ENCODE measurements around the gene COA5.
A peak's percentile ranks its signal among the peaks of the same experiment; 100 is the strongest.
"Not testable (repeated sequence)": the region's sequence is repeated elsewhere in the genome, so short reads cannot be mapped to it uniquely, and the experiment has no call there.

The COA5 gene

DNA sequence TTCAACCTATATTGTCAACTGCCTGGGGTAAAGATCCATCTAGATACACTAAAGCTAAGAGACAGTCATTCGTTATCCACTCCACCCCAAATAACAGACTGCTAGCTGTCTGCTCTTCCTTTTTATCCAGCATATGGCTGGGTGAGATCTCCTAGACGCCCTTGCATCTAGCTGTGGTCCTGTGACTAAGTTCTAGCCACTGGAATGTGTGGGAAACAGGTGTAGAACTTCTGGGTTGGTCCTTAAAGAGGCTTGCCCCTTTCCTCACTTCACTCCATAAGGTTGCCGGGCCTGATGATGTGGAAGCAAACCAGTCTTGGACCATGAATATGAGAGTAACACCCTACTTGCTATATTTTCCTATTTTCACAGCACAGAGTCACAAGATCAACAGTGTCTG, 3.2 kb downstream of the COA5 start:
- Histone ChIP-seq H3K4me3 (ENCODE audit: insufficient read length, low read depth) (no peak overlapping the region), H3K4me1 (ENCODE audit: insufficient read depth, insufficient read length) (peaks cover 4% of the 10 kb centered on the region)

DNA sequence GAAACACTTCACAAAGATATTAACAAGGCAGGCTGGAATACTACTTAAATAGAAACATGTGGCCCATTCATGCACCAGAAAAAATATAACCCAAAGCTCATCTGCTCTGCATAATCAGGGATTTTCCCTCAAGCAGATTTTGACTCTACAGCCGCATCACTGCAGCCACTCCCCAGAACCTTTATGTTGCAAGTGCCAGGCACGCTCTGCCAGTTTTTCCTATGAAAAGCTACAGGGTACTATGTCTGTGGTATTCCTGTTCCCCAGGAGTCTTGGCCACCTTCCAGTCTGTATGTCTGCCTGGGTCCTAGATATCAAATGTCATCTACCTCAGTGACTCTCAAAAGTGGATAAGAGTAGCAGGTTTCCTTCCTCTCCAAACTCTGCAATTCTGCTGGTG, 3.8 kb downstream of the COA5 start:
- H3K9me3 ChIP-seq (ENCODE audit: insufficient read depth, low read length): no peaks in the 10 kb centered on the region
- DNase-seq (ENCODE audit: low read depth, low spot score): no peak
- no peak for TF ChIP-seq ZNF274 (IDR thresholded peaks at IDR 0.05; ENCODE audit: low read depth, low read length)
- no peak for TF ChIP-seq YY1 (IDR thresholded peaks at IDR 0.05; ENCODE audit: insufficient read depth, insufficient read length)
- TF ChIP-seq SUZ12 (IDR thresholded peaks at IDR 0.05; ENCODE audit: extremely low read depth, insufficient read depth, insufficient read length): no peak
- H3K27me3 ChIP-seq (ENCODE audit: insufficient read depth, insufficient read length): no peaks in the 10 kb centered on the region
- peaks cover 56% of the 10 kb centered on the region for H3K36me3 ChIP-seq (ENCODE audit: insufficient read depth, insufficient read length, low read length)
- no peak overlapping the region for H3K4me3 ChIP-seq (ENCODE audit: insufficient read length, low read depth)
- H3K9ac ChIP-seq (ENCODE audit: insufficient read length, low read depth): no peak overlapping the region
- H3K4me1 ChIP-seq (ENCODE audit: insufficient read depth, insufficient read length): peaks cover 2% of the 10 kb centered on the region

More for the DNA sequence above, 3.2 kb downstream of the COA5 start:
- Histone ChIP-seq H3K27me3 (ENCODE audit: insufficient read depth, insufficient read length) (no peaks in the 10 kb centered on the region), H3K36me3 (ENCODE audit: insufficient read depth, insufficient read length, low read length) (peaks cover 52% of the 10 kb centered on the region), H3K9ac (ENCODE audit: insufficient read length, low read depth) (no peak overlapping the region), H3K9me3 (ENCODE audit: insufficient read depth, low read length) (no peaks in the 10 kb centered on the region)
- no peak for DNase-seq (ENCODE audit: low read depth, low spot score)
- TF ChIP-seq YY1 (IDR thresholded peaks at IDR 0.05; ENCODE audit: insufficient read depth, insufficient read length): no peak
- TF ChIP-seq SUZ12 (IDR thresholded peaks at IDR 0.05; ENCODE audit: extremely low read depth, insufficient read depth, insufficient read length): no peak
- no peak for TF ChIP-seq ZNF274 (IDR thresholded peaks at IDR 0.05; ENCODE audit: low read depth, low read length)

DNA sequence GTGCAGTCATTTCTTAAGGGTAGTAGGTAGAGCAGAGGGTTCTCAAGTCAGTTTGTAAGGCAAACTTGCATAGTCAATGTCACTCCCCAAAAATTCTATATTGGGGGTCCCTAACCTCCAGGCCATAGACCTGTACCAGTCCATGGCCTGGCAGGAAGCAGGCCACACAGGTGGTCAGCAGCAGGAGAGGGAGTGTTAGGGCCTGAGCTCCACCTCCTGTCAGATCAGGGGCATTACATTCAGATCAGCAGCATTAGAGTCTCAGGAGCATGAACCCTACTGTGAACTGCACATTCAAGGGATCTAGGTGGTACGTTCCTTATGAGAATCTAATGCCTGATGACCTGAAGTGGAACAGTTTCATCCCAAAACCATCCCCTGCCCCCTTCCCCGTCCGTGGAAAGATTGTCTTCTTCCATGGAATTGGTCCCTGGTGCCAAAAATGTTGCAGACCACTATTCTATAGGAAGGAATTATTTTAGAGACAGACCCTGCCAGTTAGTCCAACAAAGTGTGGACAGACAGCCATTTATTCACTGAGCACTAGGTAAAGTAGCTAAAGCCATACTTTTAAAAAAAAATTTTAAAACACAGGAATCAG, 6.7 kb downstream of the COA5 start:
- Histone ChIP-seq H3K4me1 (ENCODE audit: insufficient read depth, insufficient read length) (no peaks in the 10 kb centered on the region), H3K36me3 (ENCODE audit: insufficient read depth, insufficient read length, low read length) (peaks cover 75% of the 10 kb centered on the region), H3K4me3 (ENCODE audit: insufficient read length, low read depth) (no peak overlapping the region), H3K27me3 (ENCODE audit: insufficient read depth, insufficient read length) (no peaks in the 10 kb centered on the region), H3K9ac (ENCODE audit: insufficient read length, low read depth) (no peak overlapping the region), H3K9me3 (ENCODE audit: insufficient read depth, low read length) (no peaks in the 10 kb centered on the region)
- TF ChIP-seq ZNF274 (IDR thresholded peaks at IDR 0.05; ENCODE audit: low read depth, low read length) (no peak), YY1 (IDR thresholded peaks at IDR 0.05; ENCODE audit: insufficient read depth, insufficient read length) (no peak), SUZ12 (IDR thresholded peaks at IDR 0.05; ENCODE audit: extremely low read depth, insufficient read depth, insufficient read length) (no peak)
- DNase-seq (ENCODE audit: low read depth, low spot score): peak; percentile 35

DNA sequence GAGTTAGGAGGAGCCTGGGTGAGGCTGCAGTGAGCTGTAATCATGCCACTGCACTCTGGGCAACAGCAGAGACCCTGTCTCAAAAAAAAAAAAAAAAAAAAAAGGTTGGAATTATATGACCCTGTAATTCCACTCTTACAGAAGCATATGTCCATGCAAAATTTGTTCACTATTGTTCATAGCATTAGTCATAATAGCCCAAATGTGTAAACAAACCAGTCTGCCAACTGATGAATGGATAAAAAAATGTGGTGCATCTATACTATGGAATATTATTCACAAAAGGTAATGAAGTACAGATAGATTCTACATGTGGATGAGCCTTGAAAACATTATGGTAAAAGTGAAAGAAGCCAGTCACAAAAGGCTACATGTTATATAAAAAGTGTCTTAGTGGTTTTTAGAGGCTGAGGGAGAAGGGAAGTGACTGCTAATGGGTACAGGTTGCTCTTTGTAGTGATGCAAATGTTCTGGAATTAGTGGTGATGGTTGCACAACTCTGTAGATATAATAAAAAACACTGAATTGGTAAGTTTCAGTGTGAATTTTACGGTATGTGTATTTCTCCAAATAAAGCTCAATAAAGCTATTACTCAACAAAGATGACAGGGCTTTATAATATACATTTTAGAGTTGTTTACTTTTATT, 9.4 kb downstream of the COA5 start:
- Histone ChIP-seq H3K36me3 (ENCODE audit: insufficient read depth, insufficient read length, low read length) (peaks cover 63% of the 10 kb centered on the region), H3K27me3 (ENCODE audit: insufficient read depth, insufficient read length) (no peaks in the 10 kb centered on the region), H3K4me3 (ENCODE audit: insufficient read length, low read depth) (no peak overlapping the region), H3K4me1 (ENCODE audit: insufficient read depth, insufficient read length) (no peaks in the 10 kb centered on the region), H3K9ac (ENCODE audit: insufficient read length, low read depth) (no peak overlapping the region), H3K9me3 (ENCODE audit: insufficient read depth, low read length) (0 out of 2 replicates have a peak, but pooled peaks cover 4% of the 10 kb centered on the region)
- no peak for TF ChIP-seq YY1 (IDR thresholded peaks at IDR 0.05; ENCODE audit: insufficient read depth, insufficient read length)
- no peak for TF ChIP-seq ZNF274 (IDR thresholded peaks at IDR 0.05; ENCODE audit: low read depth, low read length)
- no peak for TF ChIP-seq SUZ12 (IDR thresholded peaks at IDR 0.05; ENCODE audit: extremely low read depth, insufficient read depth, insufficient read length)
- DNase-seq (ENCODE audit: low read depth, low spot score): no peak

DNA sequence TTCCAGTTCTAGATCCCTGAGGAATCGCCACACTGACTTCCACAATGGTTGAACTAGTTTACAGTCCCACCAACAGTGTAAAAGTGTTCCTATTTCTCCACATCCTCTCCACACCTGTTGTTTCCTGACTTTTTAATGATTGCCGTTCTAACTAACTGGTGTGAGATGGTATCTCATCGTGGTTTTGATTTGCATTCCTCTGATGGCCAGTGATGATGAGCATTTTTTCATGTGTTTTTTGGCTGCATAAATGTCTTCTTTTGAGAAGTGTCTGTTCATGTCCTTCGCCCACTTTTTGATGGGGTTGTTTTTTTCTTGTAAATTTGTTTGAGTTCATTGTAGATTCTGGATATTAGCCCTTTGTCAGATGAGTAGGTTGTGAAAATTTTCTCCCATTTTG, 13.6 kb downstream of the COA5 start:
- H3K27me3 ChIP-seq (ENCODE audit: insufficient read depth, insufficient read length); H3K9ac ChIP-seq (ENCODE audit: insufficient read length, low read depth); H3K4me1 ChIP-seq (ENCODE audit: insufficient read depth, insufficient read length); H3K4me3 ChIP-seq (ENCODE audit: insufficient read length, low read depth); H3K9me3 ChIP-seq (ENCODE audit: insufficient read depth, low read length); DNase-seq (ENCODE audit: low read depth, low spot score): not testable (repeated sequence)
- peaks cover 38% of the 10 kb centered on the region for H3K36me3 ChIP-seq (ENCODE audit: insufficient read depth, insufficient read length, low read length)

DNA sequence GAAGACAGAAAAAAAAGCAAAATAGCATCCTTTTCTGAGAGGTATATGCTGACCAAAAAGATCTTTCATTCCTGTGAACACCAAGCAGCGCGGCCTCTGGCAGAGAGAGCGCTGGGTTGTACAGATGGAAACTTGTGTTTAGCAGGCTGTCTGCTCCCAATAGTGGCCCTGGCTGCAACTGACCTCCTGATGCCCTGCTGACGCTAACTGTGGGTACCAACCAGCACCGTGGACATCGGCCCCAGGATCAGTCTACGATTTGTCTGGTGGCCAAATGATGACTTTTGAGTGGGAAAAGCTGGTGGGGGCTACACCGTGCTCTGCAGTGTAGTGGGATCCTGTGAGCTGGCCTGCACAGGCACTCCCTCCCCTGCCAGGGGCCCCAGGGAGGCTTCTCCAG, 15.7 kb downstream of the COA5 start:
- no peak overlapping the region for H3K9ac ChIP-seq (ENCODE audit: insufficient read length, low read depth)
- H3K27me3 ChIP-seq (ENCODE audit: insufficient read depth, insufficient read length): no peaks in the 10 kb centered on the region
- TF ChIP-seq ZNF274 (IDR thresholded peaks at IDR 0.05; ENCODE audit: low read depth, low read length): no peak
- no peak for TF ChIP-seq SUZ12 (IDR thresholded peaks at IDR 0.05; ENCODE audit: extremely low read depth, insufficient read depth, insufficient read length)
- no peak for TF ChIP-seq YY1 (IDR thresholded peaks at IDR 0.05; ENCODE audit: insufficient read depth, insufficient read length)
- 0 out of 2 replicates have a peak, but pooled peaks cover 7% of the 10 kb centered on the region for H3K9me3 ChIP-seq (ENCODE audit: insufficient read depth, low read length)
- no peak overlapping the region for H3K4me3 ChIP-seq (ENCODE audit: insufficient read length, low read depth)
- peaks cover 18% of the 10 kb centered on the region for H3K36me3 ChIP-seq (ENCODE audit: insufficient read depth, insufficient read length, low read length)
- DNase-seq (ENCODE audit: low read depth, low spot score): no peak
- H3K4me1 ChIP-seq (ENCODE audit: insufficient read depth, insufficient read length): no peaks in the 10 kb centered on the region

DNA sequence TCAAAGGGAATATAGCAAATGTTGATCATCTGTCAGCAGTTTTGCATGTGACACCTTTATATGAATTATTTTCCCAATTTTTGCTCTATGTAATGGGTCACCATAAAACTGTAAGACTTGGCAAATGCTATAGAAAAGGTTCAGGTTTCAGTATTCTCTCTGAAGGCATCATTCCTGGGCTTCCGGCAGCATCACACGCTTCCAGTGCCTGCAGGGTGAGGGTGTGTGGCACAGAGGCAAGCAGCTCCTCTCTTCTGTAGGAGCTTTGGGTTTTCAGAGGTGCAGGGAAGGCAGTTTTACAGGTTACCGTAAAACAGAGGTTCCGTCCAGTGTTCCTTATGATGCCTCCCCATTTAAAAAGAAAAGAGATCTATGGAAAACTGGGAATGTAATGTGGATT, 18.8 kb downstream of the COA5 start:
- Histone ChIP-seq H3K9me3 (ENCODE audit: insufficient read depth, low read length) (0 out of 2 replicates have a peak, but pooled peaks cover 7% of the 10 kb centered on the region), H3K4me1 (ENCODE audit: insufficient read depth, insufficient read length) (no peaks in the 10 kb centered on the region), H3K27me3 (ENCODE audit: insufficient read depth, insufficient read length) (no peaks in the 10 kb centered on the region), H3K4me3 (ENCODE audit: insufficient read length, low read depth) (no peak overlapping the region), H3K36me3 (ENCODE audit: insufficient read depth, insufficient read length, low read length) (peaks cover 19% of the 10 kb centered on the region), H3K9ac (ENCODE audit: insufficient read length, low read depth) (no peak overlapping the region)
- TF ChIP-seq ZNF274 (IDR thresholded peaks at IDR 0.05; ENCODE audit: low read depth, low read length) (no peak), SUZ12 (IDR thresholded peaks at IDR 0.05; ENCODE audit: extremely low read depth, insufficient read depth, insufficient read length) (no peak), YY1 (IDR thresholded peaks at IDR 0.05; ENCODE audit: insufficient read depth, insufficient read length) (no peak)
- no peak for DNase-seq (ENCODE audit: low read depth, low spot score)
